ENCODE data around the gene GPATCH1.

The GPATCH1 gene

GRCh38 chr19:33090179-33090578, 9.2 kb downstream of the GPATCH1 start:
- Histone ChIP-seq H3K27ac (ENCODE audit: low read depth, low read length) (no peak overlapping the region), H3K27me3 (ENCODE audit: control insufficient read depth in 1 of 2, insufficient read depth in 2 of 2, low read length in 2 of 2) (no peaks in the 10 kb centered on the region), H3K36me3 (ENCODE audit: control insufficient read depth in 1 of 2, insufficient read depth in 2 of 2, low read length in 2 of 2) (peaks cover 3 to 65% of the 10 kb centered on the region in 2 donors)

GRCh38 chr19:33093420-33094210, 12.6 kb downstream of the GPATCH1 start:
- H3K4me3 ChIP-seq (ENCODE audit: low read depth in 1 of 2, low read length in 2 of 2) = no peak overlapping the region
- no peaks in the 10 kb centered on the region for H3K27me3 ChIP-seq (ENCODE audit: control insufficient read depth in 1 of 2, insufficient read depth in 2 of 2, low read length in 2 of 2)
- H3K9me3 ChIP-seq (ENCODE audit: control insufficient read depth in 1 of 2, low read length in 2 of 2) = no peaks in the 10 kb centered on the region
- peaks cover 0 to 18% of the 10 kb centered on the region in 2 donors for H3K4me1 ChIP-seq (ENCODE audit: control insufficient read depth in 1 of 2, insufficient read depth in 2 of 2, low read length in 2 of 2)
- H3K27ac ChIP-seq (ENCODE audit: low read depth, low read length) = no peak overlapping the region
- H3K36me3 ChIP-seq (ENCODE audit: control insufficient read depth in 1 of 2, insufficient read depth in 2 of 2, low read length in 2 of 2) = peaks cover 22 to 80% of the 10 kb centered on the region in 2 donors
- H3K9ac ChIP-seq (ENCODE audit: low read depth in 1 of 2, low read length in 2 of 2) = no peak overlapping the region

More at GRCh38 chr19:33090179-33090578, 9.2 kb downstream of the GPATCH1 start:
- peaks cover 11 to 29% of the 10 kb centered on the region in 2 donors for H3K4me1 ChIP-seq (ENCODE audit: control insufficient read depth in 1 of 2, insufficient read depth in 2 of 2, low read length in 2 of 2)
- no peak overlapping the region for H3K4me3 ChIP-seq (ENCODE audit: low read depth in 1 of 2, low read length in 2 of 2)
- no peaks in the 10 kb centered on the region for H3K9me3 ChIP-seq (ENCODE audit: control insufficient read depth in 1 of 2, low read length in 2 of 2)
- H3K9ac ChIP-seq (ENCODE audit: low read depth in 1 of 2, low read length in 2 of 2) = no peak overlapping the region

- Histone ChIP-seq H3K27ac (ENCODE audit: low read depth, low read length) (no peak overlapping the region), H3K9ac (ENCODE audit: low read depth in 1 of 2, low read length in 2 of 2) (no peak overlapping the region), H3K36me3 (ENCODE audit: control insufficient read depth in 1 of 2, insufficient read depth in 2 of 2, low read length in 2 of 2) (peaks cover 24 to 76% of the 10 kb centered on the region in 2 donors), H3K27me3 (ENCODE audit: control insufficient read depth in 1 of 2, insufficient read depth in 2 of 2, low read length in 2 of 2) (no peaks in the 10 kb centered on the region), H3K9me3 (ENCODE audit: control insufficient read depth in 1 of 2, low read length in 2 of 2) (no peaks in the 10 kb centered on the region), H3K4me1 (ENCODE audit: control insufficient read depth in 1 of 2, insufficient read depth in 2 of 2, low read length in 2 of 2) (peaks cover 0 to 18% of the 10 kb centered on the region in 2 donors), H3K4me3 (ENCODE audit: low read depth in 1 of 2, low read length in 2 of 2) (no peak overlapping the region)
These were observed 13.6 kb downstream of the GPATCH1 start for GRCh38 chr19:33094436-33095067.

GRCh38 chr19:33096005-33096404, 15.0 kb downstream of the GPATCH1 start:
- Histone ChIP-seq H3K9ac (ENCODE audit: low read depth in 1 of 2, low read length in 2 of 2) (no peak overlapping the region), H3K27ac (ENCODE audit: low read depth, low read length) (no peak overlapping the region), H3K9me3 (ENCODE audit: control insufficient read depth in 1 of 2, low read length in 2 of 2) (no peaks in the 10 kb centered on the region), H3K4me1 (ENCODE audit: control insufficient read depth in 1 of 2, insufficient read depth in 2 of 2, low read length in 2 of 2) (peaks cover 0 to 22% of the 10 kb centered on the region in 2 donors), H3K36me3 (ENCODE audit: control insufficient read depth in 1 of 2, insufficient read depth in 2 of 2, low read length in 2 of 2) (peaks cover 24 to 70% of the 10 kb centered on the region in 2 donors), H3K27me3 (ENCODE audit: control insufficient read depth in 1 of 2, insufficient read depth in 2 of 2, low read length in 2 of 2) (no peaks in the 10 kb centered on the region), H3K4me3 (ENCODE audit: low read depth in 1 of 2, low read length in 2 of 2) (no peak overlapping the region)

- H3K36me3 ChIP-seq (ENCODE audit: control insufficient read depth in 1 of 2, insufficient read depth in 2 of 2, low read length in 2 of 2) = peaks cover 30 to 69% of the 10 kb centered on the region in 2 donors
- no peak overlapping the region for H3K4me3 ChIP-seq (ENCODE audit: low read depth in 1 of 2, low read length in 2 of 2)
These were observed 17.1 kb downstream of the GPATCH1 start for GRCh38 chr19:33098055-33098534.

GRCh38 chr19:33100894-33101644, 20.1 kb downstream of the GPATCH1 start:
- Histone ChIP-seq H3K4me1 (ENCODE audit: control insufficient read depth in 1 of 2, insufficient read depth in 2 of 2, low read length in 2 of 2) (peaks cover 0 to 9% of the 10 kb centered on the region in 2 donors), H3K9ac (ENCODE audit: low read depth in 1 of 2, low read length in 2 of 2) (no peak overlapping the region), H3K27me3 (ENCODE audit: control insufficient read depth in 1 of 2, insufficient read depth in 2 of 2, low read length in 2 of 2) (no peaks in the 10 kb centered on the region), H3K4me3 (ENCODE audit: low read depth in 1 of 2, low read length in 2 of 2) (no peak overlapping the region), H3K9me3 (ENCODE audit: control insufficient read depth in 1 of 2, low read length in 2 of 2) (no peaks in the 10 kb centered on the region), H3K27ac (ENCODE audit: low read depth, low read length) (peak overlapping the region; percentile 30), H3K36me3 (ENCODE audit: control insufficient read depth in 1 of 2, insufficient read depth in 2 of 2, low read length in 2 of 2) (peaks cover 32 to 54% of the 10 kb centered on the region in 2 donors)

More at GRCh38 chr19:33098055-33098534, 17.1 kb downstream of the GPATCH1 start:
- Histone ChIP-seq H3K9me3 (ENCODE audit: control insufficient read depth in 1 of 2, low read length in 2 of 2) (no peaks in the 10 kb centered on the region), H3K27me3 (ENCODE audit: control insufficient read depth in 1 of 2, insufficient read depth in 2 of 2, low read length in 2 of 2) (no peaks in the 10 kb centered on the region), H3K27ac (ENCODE audit: low read depth, low read length) (no peak overlapping the region), H3K4me1 (ENCODE audit: control insufficient read depth in 1 of 2, insufficient read depth in 2 of 2, low read length in 2 of 2) (peaks cover 0 to 23% of the 10 kb centered on the region in 2 donors), H3K9ac (ENCODE audit: low read depth in 1 of 2, low read length in 2 of 2) (no peak overlapping the region)

GRCh38 chr19:33102893-33103292, 21.9 kb downstream of the GPATCH1 start:
- H3K9me3 ChIP-seq (ENCODE audit: control insufficient read depth in 1 of 2, low read length in 2 of 2) = no peaks in the 10 kb centered on the region
- H3K36me3 ChIP-seq (ENCODE audit: control insufficient read depth in 1 of 2, insufficient read depth in 2 of 2, low read length in 2 of 2) = peaks cover 28 to 61% of the 10 kb centered on the region in 2 donors
- H3K4me3 ChIP-seq (ENCODE audit: low read depth in 1 of 2, low read length in 2 of 2) = no peak overlapping the region
- H3K9ac ChIP-seq (ENCODE audit: low read depth in 1 of 2, low read length in 2 of 2) = no peak overlapping the region
- H3K4me1 ChIP-seq (ENCODE audit: control insufficient read depth in 1 of 2, insufficient read depth in 2 of 2, low read length in 2 of 2) = peaks cover 0 to 9% of the 10 kb centered on the region in 2 donors
- H3K27ac ChIP-seq (ENCODE audit: low read depth, low read length) = no peak overlapping the region
- no peaks in the 10 kb centered on the region for H3K27me3 ChIP-seq (ENCODE audit: control insufficient read depth in 1 of 2, insufficient read depth in 2 of 2, low read length in 2 of 2)

GRCh38 chr19:33108161-33108560, 27.2 kb downstream of the GPATCH1 start:
- no peaks in the 10 kb centered on the region for H3K4me1 ChIP-seq (ENCODE audit: control insufficient read depth in 1 of 2, insufficient read depth in 2 of 2, low read length in 2 of 2)
- H3K36me3 ChIP-seq (ENCODE audit: control insufficient read depth in 1 of 2, insufficient read depth in 2 of 2, low read length in 2 of 2) = peaks cover 31 to 68% of the 10 kb centered on the region in 2 donors
- no peak overlapping the region for H3K9ac ChIP-seq (ENCODE audit: low read depth in 1 of 2, low read length in 2 of 2)
- no peak overlapping the region for H3K4me3 ChIP-seq (ENCODE audit: low read depth in 1 of 2, low read length in 2 of 2)
- no peaks in the 10 kb centered on the region for H3K9me3 ChIP-seq (ENCODE audit: control insufficient read depth in 1 of 2, low read length in 2 of 2)
- H3K27me3 ChIP-seq (ENCODE audit: control insufficient read depth in 1 of 2, insufficient read depth in 2 of 2, low read length in 2 of 2) = no peaks in the 10 kb centered on the region
- H3K27ac ChIP-seq (ENCODE audit: low read depth, low read length) = no peak overlapping the region

GRCh38 chr19:33110137-33110910, 29.3 kb downstream of the GPATCH1 start:
- Histone ChIP-seq H3K4me1 (ENCODE audit: control insufficient read depth in 1 of 2, insufficient read depth in 2 of 2, low read length in 2 of 2) (no peaks in the 10 kb centered on the region), H3K27me3 (ENCODE audit: control insufficient read depth in 1 of 2, insufficient read depth in 2 of 2, low read length in 2 of 2) (no peaks in the 10 kb centered on the region), H3K9me3 (ENCODE audit: control insufficient read depth in 1 of 2, low read length in 2 of 2) (no peaks in the 10 kb centered on the region), H3K4me3 (ENCODE audit: low read depth in 1 of 2, low read length in 2 of 2) (no peak overlapping the region), H3K9ac (ENCODE audit: low read depth in 1 of 2, low read length in 2 of 2) (no peak overlapping the region), H3K36me3 (ENCODE audit: control insufficient read depth in 1 of 2, insufficient read depth in 2 of 2, low read length in 2 of 2) (peaks cover 34 to 73% of the 10 kb centered on the region in 2 donors), H3K27ac (ENCODE audit: low read depth, low read length) (no peak overlapping the region)
